OCI-LY7 (cell line): ENCODE results near the gene CTNNA3. TPM values are rescaled to one million over a fixed set of nuclear protein-coding genes. Genes with fewer than 3 reads are reported as not detected.

Source experiments
- BruUV-seq: library from RNA; stranded (reverse); fragments of 400-500 nt; replicated peaks from 2 replicates; lab custom pipeline; 2021; lab: Mats Ljungman, UMichigan
- CTCF ChIA-PET: fragments of 300-600 bp; sonication (Branson Sonifier 250); formaldehyde crosslinking; loops from one replicate; lab custom pipeline; 2022; ENCODE audit warnings: antibody characterized with exemption; ENCODE audit not compliant: unreplicated experiment; lab: Charles Lee
- POLR2A ChIA-PET: fragments of 300-600 bp; sonication (Branson Sonifier 250); formaldehyde crosslinking; loops from one replicate; lab custom pipeline; 2022; ENCODE audit warnings: antibody characterized with exemption; lab: Charles Lee
- DNase-seq: peaks from one replicate; pipeline ENCODE4 v3.0.0-alpha.2; 2015; ENCODE audit warnings: low spot score
- H2AFZ ChIP-seq: fragments of 200-600 bp; sonication (generic), shearing (Covaris generic); 2 replicates; pipeline ENCODE4 v1.6.1; 2014; ENCODE audit warnings: mild to moderate bottlenecking, antibody characterized with exemption, low read length, moderate library complexity
- H3K27ac ChIP-seq: fragments of 200-600 bp; sonication (generic); 2 replicates; pipeline ENCODE4 v1.5.1; 2014; ENCODE audit warnings: mixed run types, low read depth, mild to moderate bottlenecking, moderate library complexity, low read length, inconsistent platforms; ENCODE audit not compliant: poor library complexity, severe bottlenecking
- H3K36me3 ChIP-seq: fragments of 200-600 bp; sonication (generic); 2 replicates; pipeline ENCODE4 v1.6.1; 2014; ENCODE audit warnings: mild to moderate bottlenecking, antibody characterized with exemption, low read length, moderate library complexity, mixed read lengths; ENCODE audit not compliant: insufficient read depth
- H3K4me1 ChIP-seq: fragments of 200-600 bp; sonication (generic); 2 replicates; pipeline ENCODE4 v1.5.1; 2014; ENCODE audit warnings: mild to moderate bottlenecking, low read length; ENCODE audit not compliant: insufficient read depth, poor library complexity, severe bottlenecking
- H3K4me2 ChIP-seq: fragments of 200-600 bp; sonication (generic); 2 replicates; pipeline ENCODE4 v1.6.1; 2014; ENCODE audit warnings: mild to moderate bottlenecking, low read length
- H3K4me3 ChIP-seq: fragments of 200-600 bp; sonication (generic); 2 replicates; pipeline ENCODE4 v1.5.1; 2014; ENCODE audit warnings: mild to moderate bottlenecking, low read depth, low read length; ENCODE audit not compliant: poor library complexity, severe bottlenecking
- H3K79me2 ChIP-seq: fragments of 200-600 bp; sonication (generic); 2 replicates; pipeline ENCODE4 v1.6.1; 2016; ENCODE audit warnings: low read depth, mild to moderate bottlenecking, low read length, moderate library complexity, mixed read lengths; ENCODE audit not compliant: insufficient read depth
- H3K9me2 ChIP-seq: fragments of 200-600 bp; sonication (generic); 2 replicates; pipeline ENCODE4 v1.6.1; 2016; ENCODE audit warnings: mild to moderate bottlenecking, low read length, mixed read lengths; ENCODE audit not compliant: insufficient read depth
- H3K9me3 ChIP-seq: fragments of 200-600 bp; sonication (generic); 2 replicates; pipeline ENCODE4 v1.6.1; 2014; ENCODE audit warnings: mild to moderate bottlenecking, mixed run types, low read length, mixed read lengths
- H4K20me1 ChIP-seq: fragments of 200-600 bp; sonication (generic); 2 replicates; pipeline ENCODE4 v1.6.1; 2014; ENCODE audit warnings: mild to moderate bottlenecking, antibody characterized with exemption, low read length, moderate library complexity, mixed read lengths; ENCODE audit not compliant: insufficient read depth
- EZH2phosphoT487 ChIP-seq: fragments of 200-600 bp; sonication (generic); IDR thresholded peaks from 2 replicates; pipeline ENCODE4 v1.6.1; 2018; ENCODE audit warnings: low read depth, borderline replicate concordance, mild to moderate bottlenecking, mixed run types, antibody characterized with exemption, low read length, moderate library complexity, mixed read lengths
- intact Hi-C: fragments of 100-400 bp; cut with micrococcal nuclease; formaldehyde crosslinking; loops from one replicate; pipeline ENCODE4 v1.10.0; 2022; ENCODE audit not compliant: unreplicated experiment
- total RNA-seq, 2 experiments: library from RNA; depleted of rRNA in 1 of 2; stranded (reverse); fragments of >200 nt in 1 of 2; shearing (Covaris generic) in 1 of 2; gene quantifications; 2 replicates each; pipeline ENCODE4 v1.2.3, GENCODE V29; 2014 to 2022
- TF ChIP-seq, protein P1 (sequence below): fragments of 200-600 bp; sonication (generic); conservative IDR thresholded peaks from 2 replicates; pipeline ENCODE4 v1.5.1; 2014; ENCODE audit warnings: mild to moderate bottlenecking, antibody characterized with exemption, low read length, moderate library complexity, mixed read lengths

CTNNA3 gene
- total RNA-seq, 2 experiments from 2014 or later = not detected

DNA sequence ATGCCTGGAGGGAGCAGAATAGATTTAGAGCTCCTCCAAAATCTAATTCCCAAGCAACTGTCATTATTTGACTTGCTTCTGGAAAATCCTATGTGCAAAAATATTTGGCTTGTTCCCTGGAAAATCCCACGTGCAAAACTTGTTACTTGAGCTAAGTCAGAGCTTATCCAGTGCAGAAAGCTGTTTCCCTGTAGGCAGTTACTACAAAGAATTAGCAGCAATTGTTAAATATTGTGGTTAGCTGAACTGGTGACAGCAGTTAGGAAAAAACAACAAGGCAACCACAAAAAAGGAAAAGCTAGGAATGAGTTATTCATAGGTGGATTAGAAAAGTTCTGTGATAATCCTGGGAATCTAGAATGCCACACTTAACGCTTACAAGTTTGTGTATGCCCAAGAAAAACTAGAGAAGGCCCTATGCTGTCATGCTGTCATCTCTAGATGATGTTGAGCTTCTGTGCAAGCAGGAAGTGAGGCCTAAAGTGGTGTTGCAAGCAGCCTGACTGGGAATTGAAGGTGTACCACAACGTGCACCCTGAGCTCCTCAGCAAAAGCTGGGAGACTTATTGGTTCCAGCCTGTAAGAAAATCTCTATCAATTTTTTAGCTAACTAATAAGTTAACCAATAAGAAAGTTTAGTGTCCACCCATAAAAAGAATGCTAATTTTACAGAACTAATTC, 1508.8 kb downstream of the CTNNA3 start:
- Histone ChIP-seq H3K27ac (no peak overlapping the region), H3K9me3 (no peaks in the 10 kb centered on the region), H3K79me2 (no peaks in the 10 kb centered on the region), H4K20me1 (no peaks in the 10 kb centered on the region), H3K36me3 (no peaks in the 10 kb centered on the region), H3K4me2 (no peak overlapping the region), H3K9me2 (no peaks in the 10 kb centered on the region), H2AFZ (no peak overlapping the region), H3K4me1 (no peaks in the 10 kb centered on the region), H3K4me3 (no peak overlapping the region)
- POLR2A ChIA-PET = no interaction called here
- intact Hi-C loops = no loop called here
- CTCF ChIA-PET = interaction anchor here (0.5 kb wide), 1 partner anchor 60 kb away, joined by 5 read pairs; no protein-coding TSS in a partner anchor
- DNase-seq = no peak
- BruUV-seq = no TSS peak
- TF ChIP-seq, protein P1, sequence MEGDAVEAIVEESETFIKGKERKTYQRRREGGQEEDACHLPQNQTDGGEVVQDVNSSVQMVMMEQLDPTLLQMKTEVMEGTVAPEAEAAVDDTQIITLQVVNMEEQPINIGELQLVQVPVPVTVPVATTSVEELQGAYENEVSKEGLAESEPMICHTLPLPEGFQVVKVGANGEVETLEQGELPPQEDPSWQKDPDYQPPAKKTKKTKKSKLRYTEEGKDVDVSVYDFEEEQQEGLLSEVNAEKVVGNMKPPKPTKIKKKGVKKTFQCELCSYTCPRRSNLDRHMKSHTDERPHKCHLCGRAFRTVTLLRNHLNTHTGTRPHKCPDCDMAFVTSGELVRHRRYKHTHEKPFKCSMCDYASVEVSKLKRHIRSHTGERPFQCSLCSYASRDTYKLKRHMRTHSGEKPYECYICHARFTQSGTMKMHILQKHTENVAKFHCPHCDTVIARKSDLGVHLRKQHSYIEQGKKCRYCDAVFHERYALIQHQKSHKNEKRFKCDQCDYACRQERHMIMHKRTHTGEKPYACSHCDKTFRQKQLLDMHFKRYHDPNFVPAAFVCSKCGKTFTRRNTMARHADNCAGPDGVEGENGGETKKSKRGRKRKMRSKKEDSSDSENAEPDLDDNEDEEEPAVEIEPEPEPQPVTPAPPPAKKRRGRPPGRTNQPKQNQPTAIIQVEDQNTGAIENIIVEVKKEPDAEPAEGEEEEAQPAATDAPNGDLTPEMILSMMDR = no peak
- no peak for TF ChIP-seq EZH2phosphoT487

DNA sequence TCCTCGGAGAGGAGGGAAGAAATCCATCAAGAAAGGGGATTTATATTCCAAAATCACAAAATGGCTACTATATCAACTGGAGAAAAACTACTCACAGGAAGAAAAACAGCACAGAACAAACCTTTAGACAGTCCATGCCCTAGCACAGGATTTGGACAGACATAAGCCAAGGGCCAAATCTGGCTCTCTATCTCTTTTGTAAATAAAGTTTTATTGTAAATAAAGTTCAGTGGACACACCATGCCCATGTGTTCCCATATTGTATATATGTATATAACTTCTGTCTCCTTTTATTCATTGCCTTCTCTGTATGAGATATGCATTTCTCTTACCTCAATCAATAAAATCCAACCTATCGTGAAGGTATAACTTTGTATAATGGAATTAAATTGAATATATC, 1513.0 kb downstream of the CTNNA3 start:
- no peak overlapping the region for H3K4me2 ChIP-seq
- no peak overlapping the region for H2AFZ ChIP-seq
- intact Hi-C loops = no loop called here
- H4K20me1 ChIP-seq = no peaks in the 10 kb centered on the region
- no TSS peak for BruUV-seq
- no peaks in the 10 kb centered on the region for H3K4me1 ChIP-seq
- no peaks in the 10 kb centered on the region for H3K79me2 ChIP-seq
- POLR2A ChIA-PET = no interaction called here
- DNase-seq = no peak
- no peaks in the 10 kb centered on the region for H3K9me3 ChIP-seq
- H3K36me3 ChIP-seq = no peaks in the 10 kb centered on the region
- CTCF ChIA-PET = no interaction called here
- no peaks in the 10 kb centered on the region for H3K9me2 ChIP-seq
- no peak for TF ChIP-seq EZH2phosphoT487
- TF ChIP-seq, protein P1 = no peak
- no peak overlapping the region for H3K4me3 ChIP-seq
- H3K27ac ChIP-seq = no peak overlapping the region

DNA sequence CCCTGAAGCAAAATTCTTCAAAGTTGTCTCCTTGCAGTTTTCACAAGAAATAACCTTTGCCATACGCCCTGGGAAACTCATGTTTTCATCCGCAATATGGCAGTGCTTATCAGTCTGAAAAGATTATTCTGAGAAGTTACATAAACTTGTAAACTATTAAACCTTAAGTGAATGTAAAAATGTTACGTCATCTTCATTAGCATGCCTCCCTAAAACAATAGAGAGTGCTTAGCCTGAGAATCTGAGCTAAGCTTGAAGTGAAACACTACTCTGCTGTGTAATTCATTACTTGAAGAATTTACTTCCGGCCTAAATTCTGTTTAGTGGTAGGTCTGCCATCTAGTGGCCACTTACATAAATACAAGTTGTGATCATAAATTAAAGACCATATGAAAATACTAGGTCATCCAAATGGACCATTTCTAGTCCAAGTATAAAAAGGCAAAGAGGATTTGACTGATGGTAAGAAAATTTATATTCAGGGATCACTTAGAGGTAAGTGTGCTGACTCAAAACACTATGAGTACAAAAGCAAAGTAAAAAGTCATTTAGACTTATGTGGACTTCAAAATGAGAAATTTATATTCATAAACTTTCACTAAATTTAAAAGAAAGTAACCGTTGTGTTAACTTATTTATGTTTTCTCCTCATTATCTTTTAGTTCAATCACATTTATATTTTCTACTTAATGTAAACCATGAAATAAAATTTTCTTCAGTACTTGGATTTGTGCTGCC, 1515.2 kb downstream of the CTNNA3 start:
- H2AFZ ChIP-seq = peak overlapping the region; percentile 86; the same call in 1 of the 2 replicates
- H3K9me3 ChIP-seq = no peaks in the 10 kb centered on the region
- no peak overlapping the region for H3K4me2 ChIP-seq
- no peaks in the 10 kb centered on the region for H3K4me1 ChIP-seq
- H3K79me2 ChIP-seq = no peaks in the 10 kb centered on the region
- CTCF ChIA-PET = no interaction called here
- TF ChIP-seq, protein P1 = peak; percentile 85
- no peak for TF ChIP-seq EZH2phosphoT487
- POLR2A ChIA-PET = no interaction called here
- peak; percentile 70 for DNase-seq
- no peaks in the 10 kb centered on the region for H3K36me3 ChIP-seq
- no peaks in the 10 kb centered on the region for H3K9me2 ChIP-seq
- no peak overlapping the region for H3K4me3 ChIP-seq
- intact Hi-C loops = no loop called here
- BruUV-seq = no TSS peak
- H3K27ac ChIP-seq = no peak overlapping the region
- no peaks in the 10 kb centered on the region for H4K20me1 ChIP-seq
